Astrocyte (in vitro differentiated cells and primary cell): Measurements from ENCODE around the gene PLB1. TPM values are rescaled to one million over a fixed set of nuclear protein-coding genes. Genes with fewer than 3 reads are reported as not detected.

Experiments
- DNase-seq: peaks from one replicate; pipeline ENCODE4 v3.0.0-alpha.2; 2010; ENCODE audit warnings: low read depth
- FAIRE-seq: peaks from 2 replicates; lab custom pipeline; 2011; peaks lifted over from hg19 to GRCh38; lab: Jason Lieb, UNC
- H2AFZ ChIP-seq: 2 replicates; pipeline ENCODE4 v1.6.0; 2012; ENCODE audit warnings: low read depth, low read length, inconsistent platforms
- H3K27ac ChIP-seq: 2 replicates; pipeline ENCODE4 v1.5.1; 2011; ENCODE audit warnings: low read depth, low read length, inconsistent platforms
- H3K27me3 ChIP-seq: 2 replicates; pipeline ENCODE4 v1.6.0; 2011; ENCODE audit warnings: low read length, inconsistent platforms; ENCODE audit not compliant: insufficient read depth
- H3K36me3 ChIP-seq: 2 replicates; pipeline ENCODE4 v1.5.1; 2011; ENCODE audit warnings: low read length, inconsistent platforms; ENCODE audit not compliant: insufficient read depth
- H3K4me1 ChIP-seq: 2 replicates; pipeline ENCODE4 v1.5.1; 2011; ENCODE audit warnings: low read length, inconsistent platforms; ENCODE audit not compliant: insufficient read depth
- H3K4me2 ChIP-seq: 2 replicates; pipeline ENCODE4 v1.6.0; 2012; ENCODE audit warnings: low read length, inconsistent platforms
- H3K4me3 ChIP-seq: 2 replicates; pipeline ENCODE4 v1.5.1; 2011; ENCODE audit warnings: low read depth, mild to moderate bottlenecking, low read length, inconsistent platforms; ENCODE audit not compliant: insufficient read depth
- H3K79me2 ChIP-seq: 2 replicates; pipeline ENCODE4 v1.6.0; 2012; ENCODE audit warnings: mild to moderate bottlenecking, low read length, inconsistent platforms; ENCODE audit not compliant: insufficient read depth
- H3K9ac ChIP-seq: 2 replicates; pipeline ENCODE4 v1.6.0; 2012; ENCODE audit warnings: mild to moderate bottlenecking, low read length, inconsistent platforms
- H3K9me3 ChIP-seq: 2 replicates; pipeline ENCODE4 v1.5.1; 2012; ENCODE audit warnings: low read depth, mild to moderate bottlenecking, low read length, inconsistent platforms; ENCODE audit not compliant: insufficient read depth
- H4K20me1 ChIP-seq: 2 replicates; pipeline ENCODE4 v1.6.0; 2012; ENCODE audit warnings: low read length, inconsistent platforms; ENCODE audit not compliant: insufficient read depth
- H3K27ac Mint-ChIP-seq: one replicate; pipeline ENCODE4 v1.8.0; 2021; ENCODE audit warnings: mild to moderate bottlenecking, mixed read lengths; ENCODE audit not compliant: unreplicated experiment
- H3K27me3 Mint-ChIP-seq: one replicate; pipeline ENCODE4 v1.8.0; 2021; ENCODE audit warnings: low read depth, mixed read lengths; ENCODE audit not compliant: unreplicated experiment
- H3K36me3 Mint-ChIP-seq: one replicate; pipeline ENCODE4 v1.8.0; 2021; ENCODE audit warnings: low read depth, mixed read lengths; ENCODE audit not compliant: unreplicated experiment
- H3K4me1 Mint-ChIP-seq: one replicate; pipeline ENCODE4 v1.8.0; 2021; ENCODE audit warnings: low read depth, mixed read lengths; ENCODE audit not compliant: unreplicated experiment
- H3K4me3 Mint-ChIP-seq: one replicate; pipeline ENCODE4 v1.8.0; 2021; ENCODE audit warnings: mild to moderate bottlenecking, moderate library complexity, mixed read lengths; ENCODE audit not compliant: unreplicated experiment
- H3K9me3 Mint-ChIP-seq: one replicate; pipeline ENCODE4 v1.8.0; 2021; ENCODE audit warnings: mild to moderate bottlenecking, mixed read lengths; ENCODE audit not compliant: unreplicated experiment
- EZH2 ChIP-seq: IDR thresholded peaks from 2 replicates; pipeline ENCODE4 v1.6.1; 2012; ENCODE audit warnings: mild to moderate bottlenecking, low read length, inconsistent platforms; ENCODE audit not compliant: insufficient read depth
- total RNA-seq: library from RNA; stranded (reverse); gene quantifications from 2 replicates; pipeline ENCODE4 v1.2.1, GENCODE V29; 2021
- TF ChIP-seq, protein P1 (sequence below): IDR thresholded peaks from 2 replicates; pipeline ENCODE4 v1.5.1; 2011; ENCODE audit warnings: low read depth, mild to moderate bottlenecking, inconsistent platforms, low read length, moderate library complexity; ENCODE audit not compliant: insufficient read depth

The PLB1 gene
- total RNA-seq, 1 donor from 2014 or later: 0.98 TPM

DNA sequence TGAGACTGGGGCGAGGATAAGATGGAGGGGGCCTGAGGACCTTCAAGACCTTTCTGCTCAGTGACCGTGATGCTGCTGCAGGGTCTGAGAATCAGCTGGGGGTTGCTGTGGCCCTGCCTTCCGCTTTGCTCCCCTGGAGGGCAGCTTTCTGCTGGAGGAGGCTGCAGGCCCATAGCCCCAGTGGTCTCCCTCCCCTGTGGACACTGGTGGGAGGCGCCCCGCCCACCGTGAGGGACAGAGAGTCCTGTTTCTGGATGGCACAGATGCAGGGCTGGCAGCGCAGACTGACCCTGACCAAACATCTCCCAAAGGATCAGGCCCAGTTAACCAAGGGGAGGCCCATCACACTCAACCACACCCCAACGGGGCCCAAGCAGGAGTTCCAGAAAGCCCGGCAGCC lies 42.8 kb downstream of the PLB1 start:
- no peaks in the 10 kb centered on the region for H4K20me1 ChIP-seq
- DNase-seq: no peak
- Mint-ChIP-seq H3K4me3 (no peak overlapping the region), H3K4me1 (no peaks in the 10 kb centered on the region), H3K27ac (no peak overlapping the region), H3K27me3 (peaks cover 26% of the 10 kb centered on the region), H3K9me3 (peaks cover 5% of the 10 kb centered on the region), H3K36me3 (peaks cover 1% of the 10 kb centered on the region)
- H3K9ac ChIP-seq: no peak overlapping the region
- H3K36me3 ChIP-seq: no peaks in the 10 kb centered on the region
- no peak overlapping the region for H3K4me2 ChIP-seq
- H3K79me2 ChIP-seq: no peaks in the 10 kb centered on the region
- no peak overlapping the region for H2AFZ ChIP-seq
- no peaks in the 10 kb centered on the region for H3K9me3 ChIP-seq
- H3K4me1 ChIP-seq: no peaks in the 10 kb centered on the region
- no peak for FAIRE-seq
- no peak overlapping the region for H3K4me3 ChIP-seq
- H3K27me3 ChIP-seq: no peaks in the 10 kb centered on the region
- no peak overlapping the region for H3K27ac ChIP-seq
- TF ChIP-seq EZH2: no peak
- TF ChIP-seq, protein P1, sequence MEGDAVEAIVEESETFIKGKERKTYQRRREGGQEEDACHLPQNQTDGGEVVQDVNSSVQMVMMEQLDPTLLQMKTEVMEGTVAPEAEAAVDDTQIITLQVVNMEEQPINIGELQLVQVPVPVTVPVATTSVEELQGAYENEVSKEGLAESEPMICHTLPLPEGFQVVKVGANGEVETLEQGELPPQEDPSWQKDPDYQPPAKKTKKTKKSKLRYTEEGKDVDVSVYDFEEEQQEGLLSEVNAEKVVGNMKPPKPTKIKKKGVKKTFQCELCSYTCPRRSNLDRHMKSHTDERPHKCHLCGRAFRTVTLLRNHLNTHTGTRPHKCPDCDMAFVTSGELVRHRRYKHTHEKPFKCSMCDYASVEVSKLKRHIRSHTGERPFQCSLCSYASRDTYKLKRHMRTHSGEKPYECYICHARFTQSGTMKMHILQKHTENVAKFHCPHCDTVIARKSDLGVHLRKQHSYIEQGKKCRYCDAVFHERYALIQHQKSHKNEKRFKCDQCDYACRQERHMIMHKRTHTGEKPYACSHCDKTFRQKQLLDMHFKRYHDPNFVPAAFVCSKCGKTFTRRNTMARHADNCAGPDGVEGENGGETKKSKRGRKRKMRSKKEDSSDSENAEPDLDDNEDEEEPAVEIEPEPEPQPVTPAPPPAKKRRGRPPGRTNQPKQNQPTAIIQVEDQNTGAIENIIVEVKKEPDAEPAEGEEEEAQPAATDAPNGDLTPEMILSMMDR: no peak

DNA sequence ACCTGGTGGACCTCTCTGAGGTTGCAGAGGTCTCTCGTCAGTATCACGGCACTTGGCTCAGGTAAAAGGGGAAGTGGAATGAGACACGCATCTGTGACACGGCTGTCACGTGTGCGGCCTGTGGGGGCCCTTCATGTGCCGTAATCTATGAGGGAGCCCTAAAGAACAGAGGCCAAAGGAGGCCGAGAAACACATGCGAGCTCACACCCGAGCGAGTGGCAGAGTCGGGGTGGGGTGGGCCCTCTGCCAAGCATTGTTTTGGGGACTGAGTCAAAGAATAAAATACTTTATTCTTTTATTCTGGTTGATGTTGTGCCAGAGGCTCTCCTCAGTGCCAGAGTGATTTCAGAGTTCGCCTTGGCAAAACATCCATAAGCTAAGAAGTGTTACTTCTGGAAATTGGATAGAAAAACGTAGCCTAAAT lies 43.3 kb downstream of the PLB1 start:
- Mint-ChIP-seq H3K36me3 (peaks cover 1% of the 10 kb centered on the region), H3K27me3 (peaks cover 25% of the 10 kb centered on the region), H3K4me3 (no peak overlapping the region), H3K4me1 (peaks cover 1% of the 10 kb centered on the region), H3K27ac (no peak overlapping the region), H3K9me3 (peaks cover 5% of the 10 kb centered on the region)
- DNase-seq (no peak), FAIRE-seq (no peak)
- Histone ChIP-seq H3K36me3 (no peaks in the 10 kb centered on the region), H2AFZ (no peak overlapping the region), H3K4me2 (no peak overlapping the region), H3K4me3 (no peak overlapping the region), H4K20me1 (no peaks in the 10 kb centered on the region), H3K27ac (no peak overlapping the region), H3K9ac (no peak overlapping the region), H3K27me3 (no peaks in the 10 kb centered on the region), H3K9me3 (no peaks in the 10 kb centered on the region), H3K4me1 (peaks cover 3% of the 10 kb centered on the region), H3K79me2 (no peaks in the 10 kb centered on the region)
- TF ChIP-seq, protein P1: no peak
- TF ChIP-seq EZH2: no peak

DNA sequence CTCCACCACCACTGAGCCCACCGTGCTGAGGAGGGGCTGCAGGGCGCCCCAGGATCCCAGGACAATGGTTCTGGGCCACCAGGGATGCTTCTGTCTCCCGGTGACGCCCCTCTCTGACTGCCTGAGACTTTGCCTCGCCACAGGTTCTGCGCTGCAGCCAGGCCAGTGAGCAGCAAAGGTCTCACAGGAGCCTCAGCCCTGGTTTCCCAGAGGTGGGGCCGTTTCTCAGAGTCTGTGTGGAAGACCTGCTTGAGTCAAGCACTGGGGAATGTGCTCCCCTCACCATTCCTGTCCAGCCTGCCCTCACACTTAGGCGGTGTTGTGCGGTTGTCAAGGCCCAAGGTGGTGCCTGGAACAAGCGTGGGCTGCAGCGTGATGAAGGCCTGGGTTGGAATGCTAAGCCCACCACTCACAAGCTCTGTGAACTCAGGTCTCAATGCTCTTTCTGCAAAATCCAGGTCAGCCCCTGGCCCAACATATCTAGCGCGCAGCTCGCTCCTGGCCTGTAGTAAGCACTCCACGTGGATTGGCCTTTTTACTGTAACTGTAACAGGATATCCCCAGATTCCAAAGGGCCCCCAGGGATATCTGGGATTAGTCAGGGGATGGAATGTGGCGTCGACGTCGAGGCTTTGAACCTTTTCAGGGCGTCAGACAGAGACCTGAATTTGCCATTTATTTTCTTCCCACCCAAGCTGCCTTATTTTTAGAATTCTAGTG lies 47.6 kb downstream of the PLB1 start:
- no peaks in the 10 kb centered on the region for H3K79me2 ChIP-seq
- H3K9me3 ChIP-seq: no peaks in the 10 kb centered on the region
- H3K4me1 ChIP-seq: peaks cover 14% of the 10 kb centered on the region
- peaks cover 16% of the 10 kb centered on the region for H3K27me3 Mint-ChIP-seq
- H3K27ac Mint-ChIP-seq: no peak overlapping the region
- H3K4me2 ChIP-seq: no peak overlapping the region
- H3K36me3 Mint-ChIP-seq: peaks cover 1% of the 10 kb centered on the region
- H3K4me3 ChIP-seq: no peak overlapping the region
- FAIRE-seq (no peak), DNase-seq (no peak)
- no peak overlapping the region for H3K9ac ChIP-seq
- no peak overlapping the region for H3K27ac ChIP-seq
- H3K9me3 Mint-ChIP-seq: peaks cover 2% of the 10 kb centered on the region
- H3K36me3 ChIP-seq: no peaks in the 10 kb centered on the region
- no peak for TF ChIP-seq EZH2
- no peaks in the 10 kb centered on the region for H3K27me3 ChIP-seq
- no peak overlapping the region for H2AFZ ChIP-seq
- H3K4me1 Mint-ChIP-seq: peaks cover 9% of the 10 kb centered on the region
- no peaks in the 10 kb centered on the region for H4K20me1 ChIP-seq
- no peak overlapping the region for H3K4me3 Mint-ChIP-seq
